ENCODE results near the gene NMT1. TPM values are rescaled to one million over a fixed set of nuclear protein-coding genes. Genes with fewer than 3 reads are reported as not detected.

NMT1 gene
- total and polyA plus RNA-seq, 2 of the 13 experiments (the other 11 are each of a cell fraction or from before 2014, with no cell fraction given) = 75.7 to 142 TPM

GRCh38 chr17:45098869-45099616, 37.9 kb downstream of the NMT1 start (continued):
- peak; percentile 96 for TF ChIP-seq CTCF (CRISPR knock-in tag; IDR thresholded peaks at IDR 0.05)
- TF ChIP-seq PAX8 (CRISPR knock-in tag; IDR thresholded peaks at IDR 0.05; ENCODE audit: borderline replicate concordance) = no peak
- TF ChIP-seq CCDC6 (CRISPR knock-in tag; IDR thresholded peaks at IDR 0.05) = 0 out of 2 replicates have a peak, but pooled peaks have one; percentile 37
- TF ChIP-seq NR1H2 (CRISPR knock-in tag; IDR thresholded peaks at IDR 0.05; ENCODE audit: borderline replicate concordance, low read depth) = no peak
- no peak for TF ChIP-seq ATF5 (CRISPR knock-in tag; IDR thresholded peaks at IDR 0.05; ENCODE audit: low read depth)
- TF ChIP-seq ZNF567 (CRISPR knock-in tag; IDR thresholded peaks at IDR 0.05; ENCODE audit: borderline replicate concordance) = no peak; the same call in 1 of the 2 replicates
- TF ChIP-seq SMC3 (IDR thresholded peaks at IDR 0.05; ENCODE audit: low read length) = peak; percentile 85
- peak; percentile 55 for TF ChIP-seq RBM22 (optimal IDR thresholded peaks at IDR 0.05; ENCODE audit: low read length)
- TF ChIP-seq THAP8 (CRISPR knock-in tag; IDR thresholded peaks at IDR 0.05; ENCODE audit: borderline replicate concordance) = no peak
- TF ChIP-seq KLF16 (CRISPR knock-in tag; IDR thresholded peaks at IDR 0.05) = no peak
- TF ChIP-seq ZNF720 (CRISPR knock-in tag; IDR thresholded peaks at IDR 0.05) = no peak
- no peak for TF ChIP-seq ZNF34 (CRISPR knock-in tag; IDR thresholded peaks at IDR 0.05; ENCODE audit: borderline replicate concordance)
- no peak for TF ChIP-seq PRDM15 (CRISPR knock-in tag; IDR thresholded peaks at IDR 0.05)
- no peak for TF ChIP-seq NCOA5 (CRISPR knock-in tag; IDR thresholded peaks at IDR 0.05)
- TF ChIP-seq CENPX (CRISPR knock-in tag; IDR thresholded peaks at IDR 0.05) = no peak
- peak; percentile 42; the same call in 1 of the 2 replicates for TF ChIP-seq ZNF710 (CRISPR knock-in tag; IDR thresholded peaks at IDR 0.05; ENCODE audit: borderline replicate concordance)
- no peak for TF ChIP-seq ISX (CRISPR knock-in tag; conservative IDR thresholded peaks at IDR 0.05)
- peak; percentile 19 for TF ChIP-seq TBL1XR1 (IDR thresholded peaks at IDR 0.05; ENCODE audit: borderline replicate concordance, low read length, partially characterized antibody)
- TF ChIP-seq ZNF207 (IDR thresholded peaks at IDR 0.05; ENCODE audit: borderline replicate concordance) = no peak

Measured in HepG2 (cell line).